Measurements from ENCODE around the gene TDRD1.

DNA sequence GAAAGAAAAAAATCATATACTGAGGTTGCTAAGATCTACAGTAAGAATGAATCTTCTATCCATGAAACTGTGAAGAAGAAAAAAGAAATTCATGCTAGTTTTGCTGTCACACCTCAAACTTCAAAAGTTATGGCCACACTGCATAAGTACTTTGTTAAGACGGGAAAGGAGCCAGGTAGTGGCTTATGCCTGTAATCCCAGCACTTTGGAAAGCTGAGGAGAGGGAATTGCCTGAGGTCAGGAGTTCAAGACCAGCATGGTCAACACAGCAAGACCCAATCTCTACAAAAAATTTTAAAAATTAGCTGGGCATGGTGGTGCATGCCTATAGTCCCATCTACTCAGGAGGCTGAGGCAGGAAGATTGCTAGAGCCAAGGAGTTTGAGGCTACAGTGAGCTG lies 27.3 kb upstream of the TDRD1 start:
- no peak for TF ChIP-seq EZH2 (IDR thresholded peaks at IDR 0.05; ENCODE audit: borderline replicate concordance, low read length)
- TF ChIP-seq, protein P1, sequence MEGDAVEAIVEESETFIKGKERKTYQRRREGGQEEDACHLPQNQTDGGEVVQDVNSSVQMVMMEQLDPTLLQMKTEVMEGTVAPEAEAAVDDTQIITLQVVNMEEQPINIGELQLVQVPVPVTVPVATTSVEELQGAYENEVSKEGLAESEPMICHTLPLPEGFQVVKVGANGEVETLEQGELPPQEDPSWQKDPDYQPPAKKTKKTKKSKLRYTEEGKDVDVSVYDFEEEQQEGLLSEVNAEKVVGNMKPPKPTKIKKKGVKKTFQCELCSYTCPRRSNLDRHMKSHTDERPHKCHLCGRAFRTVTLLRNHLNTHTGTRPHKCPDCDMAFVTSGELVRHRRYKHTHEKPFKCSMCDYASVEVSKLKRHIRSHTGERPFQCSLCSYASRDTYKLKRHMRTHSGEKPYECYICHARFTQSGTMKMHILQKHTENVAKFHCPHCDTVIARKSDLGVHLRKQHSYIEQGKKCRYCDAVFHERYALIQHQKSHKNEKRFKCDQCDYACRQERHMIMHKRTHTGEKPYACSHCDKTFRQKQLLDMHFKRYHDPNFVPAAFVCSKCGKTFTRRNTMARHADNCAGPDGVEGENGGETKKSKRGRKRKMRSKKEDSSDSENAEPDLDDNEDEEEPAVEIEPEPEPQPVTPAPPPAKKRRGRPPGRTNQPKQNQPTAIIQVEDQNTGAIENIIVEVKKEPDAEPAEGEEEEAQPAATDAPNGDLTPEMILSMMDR (conservative IDR thresholded peaks at IDR 0.05 in 1 of 2, IDR thresholded peaks at IDR 0.05 in 1 of 2; ENCODE audit: extremely low read depth in 1 of 2, insufficient read depth in 1 of 2, low read depth in 1 of 2, low read length in 2 of 2): no peak
